Measurements from ENCODE around the gene F2RL3. TPM values are rescaled to one million over a fixed set of nuclear protein-coding genes. Genes with fewer than 3 reads are reported as not detected.

Gene F2RL3
- total and polyA plus RNA-seq, 9 of the 15 experiments (the other 6 are each of a cell fraction or from before 2014, with no cell fraction given), result 1.4 to 27.6 (median 11.9) TPM

DNA sequence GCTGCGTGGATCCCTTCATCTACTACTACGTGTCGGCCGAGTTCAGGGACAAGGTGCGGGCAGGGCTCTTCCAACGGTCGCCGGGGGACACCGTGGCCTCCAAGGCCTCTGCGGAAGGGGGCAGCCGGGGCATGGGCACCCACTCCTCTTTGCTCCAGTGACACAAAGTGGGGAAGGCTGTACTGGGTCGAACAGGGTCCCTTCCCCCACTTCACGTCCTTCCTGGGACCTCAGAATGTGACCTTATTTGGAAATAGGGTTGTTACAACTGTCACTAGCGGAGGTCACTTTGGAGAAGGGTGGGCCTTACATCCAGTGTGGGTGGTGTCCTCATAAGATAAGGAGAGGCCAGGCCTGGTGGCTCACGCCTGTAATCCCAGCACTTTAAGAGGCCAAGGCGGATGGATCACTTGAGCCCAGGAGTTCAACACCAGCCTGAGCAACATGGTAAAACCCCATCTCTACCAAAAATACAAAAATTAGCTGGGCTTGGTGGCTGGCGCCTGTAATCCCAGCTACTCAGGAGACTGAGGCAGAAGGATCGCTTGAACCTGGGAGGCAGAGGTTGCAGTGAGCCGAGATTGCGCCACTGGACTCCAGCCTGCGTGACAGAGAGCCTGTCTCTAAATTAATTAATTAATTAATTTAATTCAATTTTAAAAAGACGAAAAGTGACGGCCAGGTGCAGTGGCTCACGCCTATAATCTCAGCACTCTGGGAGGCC, 1.8 kb downstream of the F2RL3 start (continued):
- TF ChIP-seq ZBTB17 (CRISPR knock-in tag; IDR thresholded peaks at IDR 0.05), result no peak
- TF ChIP-seq MYBL2 (IDR thresholded peaks at IDR 0.05; ENCODE audit: low read depth), result no peak
- TF ChIP-seq MYBL2 (CRISPR knock-in tag; IDR thresholded peaks at IDR 0.05; ENCODE audit: borderline replicate concordance), result no peak
- TF ChIP-seq ZNF217 (CRISPR knock-in tag; IDR thresholded peaks at IDR 0.05), result no peak
- no peak for TF ChIP-seq ZNF699 (CRISPR knock-in tag; IDR thresholded peaks at IDR 0.05; ENCODE audit: insufficient replicate concordance)
- TF ChIP-seq, protein P1, sequence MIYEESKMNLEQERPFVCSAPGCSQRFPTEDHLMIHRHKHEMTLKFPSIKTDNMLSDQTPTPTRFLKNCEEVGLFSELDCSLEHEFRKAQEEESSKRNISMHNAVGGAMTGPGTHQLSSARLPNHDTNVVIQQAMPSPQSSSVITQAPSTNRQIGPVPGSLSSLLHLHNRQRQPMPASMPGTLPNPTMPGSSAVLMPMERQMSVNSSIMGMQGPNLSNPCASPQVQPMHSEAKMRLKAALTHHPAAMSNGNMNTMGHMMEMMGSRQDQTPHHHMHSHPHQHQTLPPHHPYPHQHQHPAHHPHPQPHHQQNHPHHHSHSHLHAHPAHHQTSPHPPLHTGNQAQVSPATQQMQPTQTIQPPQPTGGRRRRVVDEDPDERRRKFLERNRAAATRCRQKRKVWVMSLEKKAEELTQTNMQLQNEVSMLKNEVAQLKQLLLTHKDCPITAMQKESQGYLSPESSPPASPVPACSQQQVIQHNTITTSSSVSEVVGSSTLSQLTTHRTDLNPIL (CRISPR knock-in tag; IDR thresholded peaks at IDR 0.05), result no peak
- TF ChIP-seq, protein P2, sequence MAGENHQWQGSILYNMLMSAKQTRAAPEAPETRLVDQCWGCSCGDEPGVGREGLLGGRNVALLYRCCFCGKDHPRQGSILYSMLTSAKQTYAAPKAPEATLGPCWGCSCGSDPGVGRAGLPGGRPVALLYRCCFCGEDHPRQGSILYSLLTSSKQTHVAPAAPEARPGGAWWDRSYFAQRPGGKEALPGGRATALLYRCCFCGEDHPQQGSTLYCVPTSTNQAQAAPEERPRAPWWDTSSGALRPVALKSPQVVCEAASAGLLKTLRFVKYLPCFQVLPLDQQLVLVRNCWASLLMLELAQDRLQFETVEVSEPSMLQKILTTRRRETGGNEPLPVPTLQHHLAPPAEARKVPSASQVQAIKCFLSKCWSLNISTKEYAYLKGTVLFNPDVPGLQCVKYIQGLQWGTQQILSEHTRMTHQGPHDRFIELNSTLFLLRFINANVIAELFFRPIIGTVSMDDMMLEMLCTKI (IDR thresholded peaks at IDR 0.05; ENCODE audit: partially characterized antibody), result no peak
- no peak for TF ChIP-seq STAG1 (CRISPR knock-in tag; IDR thresholded peaks at IDR 0.05; ENCODE audit: borderline replicate concordance)
- TF ChIP-seq ZNF695 (CRISPR knock-in tag; IDR thresholded peaks at IDR 0.05), result no peak
- TF ChIP-seq, protein P3, sequence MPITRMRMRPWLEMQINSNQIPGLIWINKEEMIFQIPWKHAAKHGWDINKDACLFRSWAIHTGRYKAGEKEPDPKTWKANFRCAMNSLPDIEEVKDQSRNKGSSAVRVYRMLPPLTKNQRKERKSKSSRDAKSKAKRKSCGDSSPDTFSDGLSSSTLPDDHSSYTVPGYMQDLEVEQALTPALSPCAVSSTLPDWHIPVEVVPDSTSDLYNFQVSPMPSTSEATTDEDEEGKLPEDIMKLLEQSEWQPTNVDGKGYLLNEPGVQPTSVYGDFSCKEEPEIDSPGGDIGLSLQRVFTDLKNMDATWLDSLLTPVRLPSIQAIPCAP (CRISPR knock-in tag; IDR thresholded peaks at IDR 0.05; ENCODE audit: borderline replicate concordance), result no peak
- TF ChIP-seq LARP7 (IDR thresholded peaks at IDR 0.05), result no peak
- no peak for TF ChIP-seq ILK (tag; IDR thresholded peaks at IDR 0.05; ENCODE audit: borderline replicate concordance, low read depth)
- no peak for TF ChIP-seq ZNF24 (IDR thresholded peaks at IDR 0.05)
- TF ChIP-seq ZNF347 (CRISPR knock-in tag; IDR thresholded peaks at IDR 0.05; ENCODE audit: low read depth), result no peak
- TF ChIP-seq HCFC1 (IDR thresholded peaks at IDR 0.05; ENCODE audit: low read depth, low read length), result no peak
- TF ChIP-seq, protein P4, sequence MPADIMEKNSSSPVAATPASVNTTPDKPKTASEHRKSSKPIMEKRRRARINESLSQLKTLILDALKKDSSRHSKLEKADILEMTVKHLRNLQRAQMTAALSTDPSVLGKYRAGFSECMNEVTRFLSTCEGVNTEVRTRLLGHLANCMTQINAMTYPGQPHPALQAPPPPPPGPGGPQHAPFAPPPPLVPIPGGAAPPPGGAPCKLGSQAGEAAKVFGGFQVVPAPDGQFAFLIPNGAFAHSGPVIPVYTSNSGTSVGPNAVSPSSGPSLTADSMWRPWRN (IDR thresholded peaks at IDR 0.05; ENCODE audit: low read depth), result peak; percentile 82
- peak; percentile 82 for TF ChIP-seq CEBPB (tag; IDR thresholded peaks at IDR 0.05)
- no peak for TF ChIP-seq ZNF785 (CRISPR knock-in tag; IDR thresholded peaks at IDR 0.05)
- TF ChIP-seq, protein P5, sequence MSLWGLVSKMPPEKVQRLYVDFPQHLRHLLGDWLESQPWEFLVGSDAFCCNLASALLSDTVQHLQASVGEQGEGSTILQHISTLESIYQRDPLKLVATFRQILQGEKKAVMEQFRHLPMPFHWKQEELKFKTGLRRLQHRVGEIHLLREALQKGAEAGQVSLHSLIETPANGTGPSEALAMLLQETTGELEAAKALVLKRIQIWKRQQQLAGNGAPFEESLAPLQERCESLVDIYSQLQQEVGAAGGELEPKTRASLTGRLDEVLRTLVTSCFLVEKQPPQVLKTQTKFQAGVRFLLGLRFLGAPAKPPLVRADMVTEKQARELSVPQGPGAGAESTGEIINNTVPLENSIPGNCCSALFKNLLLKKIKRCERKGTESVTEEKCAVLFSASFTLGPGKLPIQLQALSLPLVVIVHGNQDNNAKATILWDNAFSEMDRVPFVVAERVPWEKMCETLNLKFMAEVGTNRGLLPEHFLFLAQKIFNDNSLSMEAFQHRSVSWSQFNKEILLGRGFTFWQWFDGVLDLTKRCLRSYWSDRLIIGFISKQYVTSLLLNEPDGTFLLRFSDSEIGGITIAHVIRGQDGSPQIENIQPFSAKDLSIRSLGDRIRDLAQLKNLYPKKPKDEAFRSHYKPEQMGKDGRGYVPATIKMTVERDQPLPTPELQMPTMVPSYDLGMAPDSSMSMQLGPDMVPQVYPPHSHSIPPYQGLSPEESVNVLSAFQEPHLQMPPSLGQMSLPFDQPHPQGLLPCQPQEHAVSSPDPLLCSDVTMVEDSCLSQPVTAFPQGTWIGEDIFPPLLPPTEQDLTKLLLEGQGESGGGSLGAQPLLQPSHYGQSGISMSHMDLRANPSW (CRISPR knock-in tag; IDR thresholded peaks at IDR 0.05), result 0 out of 2 replicates have a peak, but pooled peaks have one; percentile 1
- no peak for TF ChIP-seq SMAD2 (IDR thresholded peaks at IDR 0.05; ENCODE audit: low read depth, low read length)
- TF ChIP-seq EHMT2 (IDR thresholded peaks at IDR 0.05), result no peak
- no peak for TF ChIP-seq EWSR1 (IDR thresholded peaks at IDR 0.05; ENCODE audit: borderline replicate concordance, low read depth, partially characterized antibody)
- no peak for TF ChIP-seq HNRNPH1 (optimal IDR thresholded peaks at IDR 0.05; ENCODE audit: low read depth, low read length)
